ENCODE results near the gene NRCAM.

DNA sequence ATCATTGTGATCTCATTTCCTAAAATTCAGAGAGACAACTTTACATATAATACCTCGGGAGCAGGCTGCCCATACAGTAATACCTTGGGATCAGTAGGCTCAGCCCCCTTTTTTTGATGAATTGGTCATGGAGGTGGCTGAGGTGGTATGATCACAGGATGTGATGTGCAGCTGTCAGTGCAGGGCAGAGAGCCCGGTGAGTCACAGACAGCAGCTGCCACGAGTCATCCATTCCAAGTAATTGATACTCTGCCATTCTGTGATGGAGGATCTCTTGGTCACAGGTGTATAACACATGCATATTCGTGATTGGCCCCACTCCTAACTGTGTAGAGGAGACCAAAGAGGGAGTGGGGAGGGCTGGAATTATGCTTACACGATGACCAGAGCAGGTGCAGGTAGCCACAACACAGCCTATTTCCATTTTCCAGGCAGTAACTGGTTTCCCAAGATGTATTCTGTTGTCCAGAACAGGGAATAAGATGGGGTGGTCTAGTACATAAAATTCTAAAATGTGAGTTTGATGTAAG lies 14.1 kb downstream of the NRCAM start:
- TF ChIP-seq, protein P1, sequence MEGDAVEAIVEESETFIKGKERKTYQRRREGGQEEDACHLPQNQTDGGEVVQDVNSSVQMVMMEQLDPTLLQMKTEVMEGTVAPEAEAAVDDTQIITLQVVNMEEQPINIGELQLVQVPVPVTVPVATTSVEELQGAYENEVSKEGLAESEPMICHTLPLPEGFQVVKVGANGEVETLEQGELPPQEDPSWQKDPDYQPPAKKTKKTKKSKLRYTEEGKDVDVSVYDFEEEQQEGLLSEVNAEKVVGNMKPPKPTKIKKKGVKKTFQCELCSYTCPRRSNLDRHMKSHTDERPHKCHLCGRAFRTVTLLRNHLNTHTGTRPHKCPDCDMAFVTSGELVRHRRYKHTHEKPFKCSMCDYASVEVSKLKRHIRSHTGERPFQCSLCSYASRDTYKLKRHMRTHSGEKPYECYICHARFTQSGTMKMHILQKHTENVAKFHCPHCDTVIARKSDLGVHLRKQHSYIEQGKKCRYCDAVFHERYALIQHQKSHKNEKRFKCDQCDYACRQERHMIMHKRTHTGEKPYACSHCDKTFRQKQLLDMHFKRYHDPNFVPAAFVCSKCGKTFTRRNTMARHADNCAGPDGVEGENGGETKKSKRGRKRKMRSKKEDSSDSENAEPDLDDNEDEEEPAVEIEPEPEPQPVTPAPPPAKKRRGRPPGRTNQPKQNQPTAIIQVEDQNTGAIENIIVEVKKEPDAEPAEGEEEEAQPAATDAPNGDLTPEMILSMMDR (IDR thresholded peaks at IDR 0.05) = no peak
- TF ChIP-seq POLR2A (IDR thresholded peaks at IDR 0.05) (no peak), EP300 (IDR thresholded peaks at IDR 0.05) (no peak)

All from gastroesophageal sphincter (tissue), 3 donors.